ENCODE measurements around the gene CASP8AP2.

DNA sequence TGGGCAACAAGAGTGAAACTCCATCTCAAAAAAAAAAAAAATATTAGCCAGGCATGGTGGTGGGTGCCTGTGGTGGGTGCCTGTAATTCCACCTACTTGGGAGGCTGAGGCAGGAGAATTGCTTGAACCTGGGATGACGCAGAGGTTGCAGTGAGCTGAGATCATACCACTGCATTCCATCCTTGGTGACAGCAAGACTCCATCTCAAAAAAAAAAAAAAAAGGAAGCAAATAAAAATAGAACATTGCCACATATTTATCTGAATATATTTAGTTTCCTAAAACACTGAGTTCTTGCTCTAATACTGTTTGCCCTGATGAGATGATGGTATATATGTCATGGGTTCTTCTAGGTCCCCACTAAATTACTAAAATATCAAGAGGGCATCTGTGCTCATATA is 28.4 kb downstream of the CASP8AP2 start:
- TF ChIP-seq EZH2 (IDR thresholded peaks at IDR 0.05; ENCODE audit: borderline replicate concordance, insufficient read depth, low read length, poor library complexity, severe bottlenecking): no peak
- TF ChIP-seq, protein P1, sequence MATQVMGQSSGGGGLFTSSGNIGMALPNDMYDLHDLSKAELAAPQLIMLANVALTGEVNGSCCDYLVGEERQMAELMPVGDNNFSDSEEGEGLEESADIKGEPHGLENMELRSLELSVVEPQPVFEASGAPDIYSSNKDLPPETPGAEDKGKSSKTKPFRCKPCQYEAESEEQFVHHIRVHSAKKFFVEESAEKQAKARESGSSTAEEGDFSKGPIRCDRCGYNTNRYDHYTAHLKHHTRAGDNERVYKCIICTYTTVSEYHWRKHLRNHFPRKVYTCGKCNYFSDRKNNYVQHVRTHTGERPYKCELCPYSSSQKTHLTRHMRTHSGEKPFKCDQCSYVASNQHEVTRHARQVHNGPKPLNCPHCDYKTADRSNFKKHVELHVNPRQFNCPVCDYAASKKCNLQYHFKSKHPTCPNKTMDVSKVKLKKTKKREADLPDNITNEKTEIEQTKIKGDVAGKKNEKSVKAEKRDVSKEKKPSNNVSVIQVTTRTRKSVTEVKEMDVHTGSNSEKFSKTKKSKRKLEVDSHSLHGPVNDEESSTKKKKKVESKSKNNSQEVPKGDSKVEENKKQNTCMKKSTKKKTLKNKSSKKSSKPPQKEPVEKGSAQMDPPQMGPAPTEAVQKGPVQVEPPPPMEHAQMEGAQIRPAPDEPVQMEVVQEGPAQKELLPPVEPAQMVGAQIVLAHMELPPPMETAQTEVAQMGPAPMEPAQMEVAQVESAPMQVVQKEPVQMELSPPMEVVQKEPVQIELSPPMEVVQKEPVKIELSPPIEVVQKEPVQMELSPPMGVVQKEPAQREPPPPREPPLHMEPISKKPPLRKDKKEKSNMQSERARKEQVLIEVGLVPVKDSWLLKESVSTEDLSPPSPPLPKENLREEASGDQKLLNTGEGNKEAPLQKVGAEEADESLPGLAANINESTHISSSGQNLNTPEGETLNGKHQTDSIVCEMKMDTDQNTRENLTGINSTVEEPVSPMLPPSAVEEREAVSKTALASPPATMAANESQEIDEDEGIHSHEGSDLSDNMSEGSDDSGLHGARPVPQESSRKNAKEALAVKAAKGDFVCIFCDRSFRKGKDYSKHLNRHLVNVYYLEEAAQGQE (IDR thresholded peaks at IDR 0.05; ENCODE audit: borderline replicate concordance): no peak
- no peak for TF ChIP-seq POLR2AphosphoS5 (IDR thresholded peaks at IDR 0.05)
- no peak for TF ChIP-seq CTCF (IDR thresholded peaks at IDR 0.05; ENCODE audit: poor library complexity, severe bottlenecking)
- TF ChIP-seq EP300 (conservative IDR thresholded peaks at IDR 0.05; ENCODE audit: poor library complexity, severe bottlenecking): no peak
